HG02973 (cell line): Measurements from ENCODE around the gene TTLL11.
"Not testable (repeated sequence)": the region's sequence is repeated elsewhere in the genome, so short reads cannot be mapped to it uniquely, and the experiment has no call there.

Source experiments
- ATAC-seq: cut with Tn5 transposase; IDR thresholded peaks from one replicate; pipeline ENCODE4 v1.9.1; 2021; ENCODE audit warnings: moderate library complexity; ENCODE audit not compliant: unreplicated experiment

The TTLL11 gene

GRCh38 chr9:121807823-121808278 is 285.3 kb downstream of the TTLL11 start:
- ATAC-seq = no peak

- no peak for ATAC-seq
Observed at GRCh38 chr9:121807069-121807822, 285.9 kb downstream of the TTLL11 start.

GRCh38 chr9:121802753-121803152 is 290.4 kb downstream of the TTLL11 start:
- ATAC-seq = no peak

- ATAC-seq = no peak
Observed at GRCh38 chr9:121801579-121801978, 291.5 kb downstream of the TTLL11 start.

- no peak for ATAC-seq
Observed at GRCh38 chr9:121800376-121800775, 292.7 kb downstream of the TTLL11 start.

- ATAC-seq = no peak
Observed at GRCh38 chr9:121798941-121799340, 294.2 kb downstream of the TTLL11 start.

GRCh38 chr9:121797081-121797480 is 296.0 kb downstream of the TTLL11 start:
- no peak for ATAC-seq

GRCh38 chr9:121794334-121794733 is 298.8 kb downstream of the TTLL11 start:
- not testable (repeated sequence) for ATAC-seq

- not testable (repeated sequence) for ATAC-seq
Observed at GRCh38 chr9:121792476-121792875, 300.6 kb downstream of the TTLL11 start.

- no peak for ATAC-seq
Observed at GRCh38 chr9:121790841-121791240, 302.3 kb downstream of the TTLL11 start.

GRCh38 chr9:121788686-121789366 is 304.3 kb downstream of the TTLL11 start:
- no peak for ATAC-seq

- ATAC-seq = no peak
Observed at GRCh38 chr9:121786998-121787422, 306.1 kb downstream of the TTLL11 start.

GRCh38 chr9:121786543-121786948 is 306.6 kb downstream of the TTLL11 start:
- no peak for ATAC-seq

GRCh38 chr9:121785673-121786542 is 307.2 kb downstream of the TTLL11 start:
- ATAC-seq = no peak

GRCh38 chr9:121784731-121785411 is 308.2 kb downstream of the TTLL11 start:
- no peak for ATAC-seq

- ATAC-seq = no peak
Observed at GRCh38 chr9:121783521-121784507, 309.3 kb downstream of the TTLL11 start.

GRCh38 chr9:121783111-121783510 is 310.0 kb downstream of the TTLL11 start:
- ATAC-seq = no peak

GRCh38 chr9:121782514-121783110 is 310.5 kb downstream of the TTLL11 start:
- ATAC-seq = no peak
